Smooth muscle cell of bladder (primary cell): ENCODE data around the gene OVOL3. TPM values are rescaled to one million over a fixed set of nuclear protein-coding genes. Genes with fewer than 3 reads are reported as not detected.

Experiments
- total RNA-seq: library from RNA; depleted of rRNA; stranded (reverse); fragments of >200 nt; gene quantifications from 2 replicates; pipeline ENCODE4 v1.2.3, GENCODE V29; 2014

The OVOL3 gene
- total RNA-seq: not detected in 2 replicates

DNA sequence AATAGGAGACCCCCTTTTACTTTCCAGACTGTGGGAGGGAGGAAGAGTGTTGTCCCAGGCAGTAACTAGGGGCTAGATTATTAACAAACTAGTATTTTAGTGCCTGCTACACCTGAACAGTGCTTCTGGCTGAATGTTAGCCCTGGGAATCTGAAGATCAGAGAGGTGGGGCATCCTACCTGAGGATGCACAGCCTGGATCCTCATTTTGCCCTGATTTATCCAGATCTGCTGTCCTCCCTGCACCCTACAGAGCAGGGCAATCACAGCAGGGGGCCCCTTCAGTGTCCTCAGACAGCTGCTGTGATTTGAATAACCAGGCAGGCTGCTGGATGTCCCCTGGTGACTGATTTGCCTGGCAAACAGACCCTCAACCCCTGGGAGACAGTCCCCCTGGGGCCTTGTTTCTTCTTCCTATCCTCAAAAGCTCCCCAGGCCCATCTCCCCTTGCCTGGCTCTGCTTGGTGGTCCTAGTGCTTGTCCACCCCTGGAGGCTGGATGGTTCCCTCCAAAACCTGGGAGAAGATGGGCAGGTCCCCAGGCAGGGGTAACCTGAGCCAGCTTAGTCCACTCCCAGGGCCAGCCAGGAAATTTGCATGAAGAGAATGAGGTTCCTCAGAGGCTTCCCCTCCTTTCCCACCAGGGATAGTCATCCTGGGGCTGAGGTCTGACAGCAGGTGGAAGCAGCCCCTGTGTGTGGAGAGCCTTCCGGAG lies at the start of gene OVOL3:
OVOL3 (plus strand) TSS at position 657 of the 713 bp plus-strand sequence. CDS start 60 bp downstream, outside the sequence.

DNA sequence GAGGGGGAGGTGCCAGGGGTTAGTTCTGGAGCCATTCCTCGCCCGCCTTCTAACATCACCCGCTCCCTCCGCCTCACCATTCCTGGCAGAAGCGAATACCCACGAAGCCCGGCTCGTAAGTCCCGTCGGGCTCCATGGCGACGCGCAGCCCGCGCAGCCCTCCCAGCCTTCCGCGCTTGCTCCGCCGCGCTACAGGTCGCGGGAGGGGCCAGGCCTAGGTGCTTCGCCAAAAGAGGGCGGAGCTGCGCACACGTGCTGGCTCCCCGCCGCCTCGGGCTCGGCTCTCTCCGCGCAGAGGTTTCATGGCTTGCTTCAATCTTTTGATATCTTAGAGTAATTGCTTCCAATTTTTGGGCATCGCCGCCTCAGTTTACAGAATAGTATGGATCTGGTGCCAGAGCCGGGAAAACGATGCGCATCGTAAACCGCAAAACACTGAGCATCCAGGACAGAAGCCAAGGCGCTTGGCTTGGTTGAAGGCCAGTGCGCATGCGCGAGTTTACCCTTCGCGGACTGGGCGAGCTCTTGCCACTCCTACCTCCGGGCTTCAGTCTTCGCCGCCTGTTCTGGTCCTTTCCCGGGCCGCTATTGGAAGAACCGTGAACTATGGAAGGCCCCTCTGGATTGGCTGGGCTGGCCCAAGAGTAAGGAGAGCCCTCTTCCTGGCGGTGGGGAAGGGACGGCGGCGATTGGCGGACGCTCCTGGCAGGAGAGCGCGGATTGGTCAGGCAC lies 3.9 kb downstream of the OVOL3 start, which contains the start of gene POLR2I:
POLR2I (minus strand) TSS at position 155 of the 732 bp plus-strand sequence; CDS start at position 136, 19 bp downstream.

GRCh38 chr19:36115453-36116343 lies 4.8 kb downstream of the OVOL3 start, which contains the start of gene TBCB:
Gene TBCB, plus strand, starts transcription at chr19:36115468. Its CDS starts 93 bp downstream, at chr19:36115561.

DNA sequence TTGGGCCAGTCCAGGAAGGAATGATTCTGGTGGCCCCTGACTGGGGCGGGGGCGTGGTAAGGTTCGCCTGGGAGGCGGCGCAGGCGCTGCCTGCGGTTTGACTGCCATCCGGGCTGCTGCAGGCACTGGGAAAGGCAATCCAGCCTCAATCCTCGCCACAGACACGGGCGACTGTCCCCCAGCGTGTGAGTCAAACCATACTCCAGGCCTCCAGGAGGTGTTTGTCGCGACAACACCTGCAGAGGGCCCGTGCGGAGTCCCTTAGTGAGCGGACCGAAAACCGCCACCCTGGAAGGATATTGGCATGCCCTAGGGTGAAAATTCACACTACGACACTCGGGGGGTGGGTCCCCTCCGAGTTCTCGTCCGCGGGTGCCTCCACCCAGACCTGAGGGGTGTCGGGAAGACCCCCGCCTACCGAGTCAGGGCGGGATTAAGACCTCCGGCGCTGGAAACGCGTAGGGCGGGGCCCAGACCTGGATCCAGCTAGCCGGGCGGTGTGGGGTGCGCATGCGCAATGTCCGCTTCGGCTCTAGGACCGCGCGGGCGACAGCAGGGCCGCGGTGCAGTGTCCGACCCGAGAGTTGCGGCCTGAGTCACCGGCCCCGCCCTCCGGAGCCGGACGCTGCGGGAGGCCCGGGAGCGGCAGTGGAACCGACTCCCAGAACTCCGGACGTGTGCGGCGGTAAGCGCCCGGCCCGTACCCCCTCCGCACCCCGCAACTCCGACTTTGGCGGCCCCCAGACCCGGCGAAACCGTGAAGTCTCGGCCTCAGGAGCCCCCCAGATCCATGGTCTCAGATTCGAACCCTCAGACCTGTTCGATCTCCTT lies 28.7 kb downstream of the OVOL3 start, which contains the start of gene CAPNS1:
CAPNS1 (plus strand) TSS at position 594 of the 831 bp plus-strand sequence. CDS start 946 bp downstream, outside the sequence.

GRCh38 chr19:36152352-36153091 lies 41.6 kb downstream of the OVOL3 start, which contains the start of gene COX7A1:
Gene COX7A1, minus strand, starts transcription at chr19:36152447. Its CDS starts 40 bp downstream, at chr19:36152407.

Other genes with a start within 250 kb of the OVOL3 start
- 1.7 and 3.9 TPM in 2 replicates for gene APLP1, start 242.6 kb upstream of the OVOL3 start, total RNA-seq
- 2.7 and 3.8 TPM in 2 replicates for gene NFKBID, start 210.6 kb upstream of the OVOL3 start, total RNA-seq
- 1.00 and 2.8 TPM in 2 replicates for gene HCST, start 208.6 kb upstream of the OVOL3 start, total RNA-seq
- gene TYROBP, start 202.8 kb upstream of the OVOL3 start, total RNA-seq: not detected in 2 replicates
- gene LRFN3, start 174.8 kb upstream of the OVOL3 start, total RNA-seq: 1.00 and 2.4 TPM in 2 replicates
- 12.1 and 14.5 TPM in 2 replicates for gene SDHAF1, start 116.0 kb upstream of the OVOL3 start, total RNA-seq
- gene SYNE4, start 102.3 kb upstream of the OVOL3 start, total RNA-seq: 0.09 and 0.28 TPM in 2 replicates
- gene ALKBH6, start 96.9 kb upstream of the OVOL3 start, total RNA-seq: 13.7 and 16.7 TPM in 2 replicates
- 7.8 and 11.9 TPM in 2 replicates for gene CLIP3, start 78.3 kb upstream of the OVOL3 start, total RNA-seq
- gene THAP8, start 56.9 kb upstream of the OVOL3 start, total RNA-seq: 1.8 and 4.3 TPM in 2 replicates
- 0.55 and 0.85 TPM in 2 replicates for gene WDR62, start 56.2 kb upstream of the OVOL3 start, total RNA-seq
- 90.0 and 102 TPM in 2 replicates for gene POLR2I, start 3.7 kb downstream of the OVOL3 start, total RNA-seq
- 196 and 210 TPM in 2 replicates for gene TBCB, start 4.3 kb downstream of the OVOL3 start, total RNA-seq
- gene CAPNS1, start 28.9 kb downstream of the OVOL3 start, total RNA-seq: 364 and 384 TPM in 2 replicates
- gene COX7A1, start 41.3 kb downstream of the OVOL3 start, total RNA-seq: 45.4 and 90.6 TPM in 2 replicates
- 4.6 and 5.6 TPM in 2 replicates for gene ZNF565, start 103.5 kb downstream of the OVOL3 start, total RNA-seq
- gene ZNF146, start 104.0 kb downstream of the OVOL3 start, total RNA-seq: 71.9 and 75.8 TPM in 2 replicates